Measurements from ENCODE around the gene CXCL3. TPM values are rescaled to one million over a fixed set of nuclear protein-coding genes. Genes with fewer than 3 reads are reported as not detected.
"Not testable (repeated sequence)": the region's sequence is repeated elsewhere in the genome, so short reads cannot be mapped to it uniquely, and the experiment has no call there.

Gene CXCL3
- total RNA-seq, 4 donors from 2014 or later: 1.5 TPM; not detected in 3

GRCh38 chr4:74081035-74081434, 42.5 kb upstream of the CXCL3 start:
- no peak for DNase-seq (ENCODE audit: low spot score in 2 of 2)
- no peak overlapping the region for H3K4me3 ChIP-seq
- no peaks in the 10 kb centered on the region for H3K9me3 ChIP-seq
- H3K27me3 ChIP-seq: no peaks in the 10 kb centered on the region
- TF ChIP-seq EP300 (IDR thresholded peaks at IDR 0.05) (no peak), POLR2A (IDR thresholded peaks at IDR 0.05) (no peak)
- TF ChIP-seq, protein P1, sequence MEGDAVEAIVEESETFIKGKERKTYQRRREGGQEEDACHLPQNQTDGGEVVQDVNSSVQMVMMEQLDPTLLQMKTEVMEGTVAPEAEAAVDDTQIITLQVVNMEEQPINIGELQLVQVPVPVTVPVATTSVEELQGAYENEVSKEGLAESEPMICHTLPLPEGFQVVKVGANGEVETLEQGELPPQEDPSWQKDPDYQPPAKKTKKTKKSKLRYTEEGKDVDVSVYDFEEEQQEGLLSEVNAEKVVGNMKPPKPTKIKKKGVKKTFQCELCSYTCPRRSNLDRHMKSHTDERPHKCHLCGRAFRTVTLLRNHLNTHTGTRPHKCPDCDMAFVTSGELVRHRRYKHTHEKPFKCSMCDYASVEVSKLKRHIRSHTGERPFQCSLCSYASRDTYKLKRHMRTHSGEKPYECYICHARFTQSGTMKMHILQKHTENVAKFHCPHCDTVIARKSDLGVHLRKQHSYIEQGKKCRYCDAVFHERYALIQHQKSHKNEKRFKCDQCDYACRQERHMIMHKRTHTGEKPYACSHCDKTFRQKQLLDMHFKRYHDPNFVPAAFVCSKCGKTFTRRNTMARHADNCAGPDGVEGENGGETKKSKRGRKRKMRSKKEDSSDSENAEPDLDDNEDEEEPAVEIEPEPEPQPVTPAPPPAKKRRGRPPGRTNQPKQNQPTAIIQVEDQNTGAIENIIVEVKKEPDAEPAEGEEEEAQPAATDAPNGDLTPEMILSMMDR (IDR thresholded peaks at IDR 0.05): no peak
- no peak overlapping the region for H3K27ac ChIP-seq
- no peaks in the 10 kb centered on the region for H3K36me3 ChIP-seq
- H3K4me1 ChIP-seq: no peaks in the 10 kb centered on the region
- WGBS, 2 donors: 78 to 83% methylated on average over 3 of the region's 3 CpGs

DNA sequence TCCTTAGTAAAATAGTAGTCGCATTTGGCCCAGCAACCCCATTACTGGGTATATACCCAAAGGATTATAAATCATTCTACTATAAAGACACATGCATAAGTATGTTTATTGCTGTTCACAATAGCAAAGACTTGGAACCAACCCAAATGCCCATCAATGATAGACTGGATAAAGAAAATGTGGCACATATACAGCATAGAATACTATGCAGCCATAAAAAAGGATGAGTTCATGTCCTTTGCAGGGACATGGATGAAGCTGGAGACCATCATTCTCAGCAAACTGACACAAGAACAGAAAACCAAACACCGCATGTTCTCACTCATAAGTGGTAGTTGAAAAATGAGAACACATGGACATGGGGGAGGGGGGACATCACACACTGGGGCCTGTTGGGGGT, 41.9 kb upstream of the CXCL3 start:
- 95% methylated on average over 2 of the region's 2 CpGs for WGBS, 2 donors
- H3K27ac ChIP-seq: not testable (repeated sequence)

GRCh38 chr4:74079024-74079423, 40.5 kb upstream of the CXCL3 start:
- WGBS, 2 donors: 65 to 79% methylated on average over 2 of the region's 2 CpGs
- not testable (repeated sequence) for DNase-seq (ENCODE audit: low spot score in 2 of 2); H3K4me3 ChIP-seq; H3K27me3 ChIP-seq; H3K9me3 ChIP-seq; H3K27ac ChIP-seq; H3K4me1 ChIP-seq; H3K36me3 ChIP-seq
- peak in 1 of 2 donors; percentile 27 for TF ChIP-seq EP300 (IDR thresholded peaks at IDR 0.05)

More for the DNA sequence above, 41.9 kb upstream of the CXCL3 start:
- not testable (repeated sequence) for H3K4me3 ChIP-seq; H3K9me3 ChIP-seq; DNase-seq (ENCODE audit: low spot score in 2 of 2); H3K27me3 ChIP-seq; H3K36me3 ChIP-seq; H3K4me1 ChIP-seq

DNA sequence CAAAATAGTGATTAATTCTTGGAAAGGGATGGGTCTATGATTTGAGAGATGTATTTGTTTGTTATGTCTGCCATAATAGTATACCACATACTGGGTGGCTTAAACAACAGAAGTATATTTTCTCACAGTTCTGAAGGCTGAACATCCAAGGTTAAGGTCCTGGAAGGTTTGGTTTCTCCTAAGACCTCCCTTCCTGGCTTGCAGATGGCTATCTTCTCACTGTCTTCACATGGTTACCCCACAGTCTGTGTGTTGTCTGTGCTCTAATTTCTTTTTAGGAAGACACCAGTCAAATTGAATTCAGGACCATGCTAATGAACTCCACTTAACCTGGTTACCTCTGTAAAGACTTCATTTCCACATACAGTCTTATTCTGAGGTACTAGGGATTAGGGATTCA, 34.9 kb upstream of the CXCL3 start:
- Histone ChIP-seq H3K27ac (no peak overlapping the region), H3K27me3 (no peaks in the 10 kb centered on the region), H3K4me1 (no peaks in the 10 kb centered on the region), H3K36me3 (no peaks in the 10 kb centered on the region), H3K9me3 (peaks cover 0 to 5% (median 2%) of the 10 kb centered on the region in 4 donors), H3K4me3 (no peak overlapping the region)
- TF ChIP-seq, protein P1 (IDR thresholded peaks at IDR 0.05): no peak
- TF ChIP-seq EP300 (IDR thresholded peaks at IDR 0.05): no peak
- TF ChIP-seq POLR2A (IDR thresholded peaks at IDR 0.05): no peak
- DNase-seq (ENCODE audit: low spot score in 2 of 2): no peak

DNA sequence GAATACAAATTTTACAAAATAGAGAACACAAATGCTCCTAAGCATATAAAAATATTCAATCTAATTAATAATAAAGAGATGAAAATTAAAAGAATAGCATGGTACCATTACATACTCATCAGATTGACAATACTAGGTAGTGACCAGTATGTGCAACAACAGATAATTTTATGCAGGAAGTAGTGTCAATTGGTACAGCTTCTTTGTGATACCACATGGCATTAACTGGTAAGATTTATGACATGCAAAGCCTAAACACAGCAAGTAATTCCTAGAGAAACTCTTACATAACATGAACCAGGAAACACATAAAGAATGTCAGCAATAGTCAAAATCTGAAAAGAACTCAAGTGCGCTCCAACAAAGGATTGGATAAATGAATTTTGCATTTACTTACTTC, 34.2 kb upstream of the CXCL3 start:
- no peaks in the 10 kb centered on the region for H3K36me3 ChIP-seq
- 93 to 96% methylated on average over 1 of the region's 1 CpG for WGBS, 2 donors
- H3K4me3 ChIP-seq: no peak overlapping the region
- H3K27ac ChIP-seq: no peak overlapping the region
- H3K9me3 ChIP-seq: peaks cover 0 to 5% (median 2%) of the 10 kb centered on the region in 4 donors
- no peak for DNase-seq (ENCODE audit: low spot score in 2 of 2)
- no peak for TF ChIP-seq POLR2A (IDR thresholded peaks at IDR 0.05)
- TF ChIP-seq, protein P1 (IDR thresholded peaks at IDR 0.05): no peak
- H3K4me1 ChIP-seq: no peaks in the 10 kb centered on the region
- no peaks in the 10 kb centered on the region for H3K27me3 ChIP-seq

DNA sequence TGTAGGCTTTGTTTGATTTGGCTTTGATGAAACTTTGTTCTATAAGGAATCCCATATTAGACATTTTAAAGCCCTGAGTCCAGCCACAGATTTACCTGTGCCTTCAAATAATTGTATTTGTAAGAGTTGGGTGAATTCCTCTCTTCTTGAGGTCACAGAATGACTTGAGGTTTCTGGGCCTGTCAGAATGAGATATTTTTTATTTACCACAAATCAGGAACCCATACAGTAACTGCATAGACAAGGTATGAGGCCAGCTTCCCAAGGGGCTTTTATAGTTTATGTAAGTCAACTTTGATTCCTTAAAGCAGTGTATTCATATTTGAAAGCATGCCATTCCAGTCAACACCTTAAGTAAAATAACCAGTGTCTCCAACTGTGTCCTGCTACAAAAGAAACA, 29.1 kb upstream of the CXCL3 start:
- no peaks in the 10 kb centered on the region for H3K4me1 ChIP-seq
- DNase-seq (ENCODE audit: low spot score in 2 of 2): no peak
- H3K36me3 ChIP-seq: no peaks in the 10 kb centered on the region
- H3K9me3 ChIP-seq: peaks cover 0 to 5% (median 2%) of the 10 kb centered on the region in 4 donors
- no peak overlapping the region for H3K4me3 ChIP-seq
- no peak overlapping the region for H3K27ac ChIP-seq
- no peak for TF ChIP-seq POLR2A (IDR thresholded peaks at IDR 0.05)
- TF ChIP-seq, protein P1 (IDR thresholded peaks at IDR 0.05): no peak
- TF ChIP-seq EP300 (IDR thresholded peaks at IDR 0.05): no peak
- no peaks in the 10 kb centered on the region for H3K27me3 ChIP-seq

All from tibial nerve (tissue), 4 donors.